GM21717 (cell line): ENCODE data around the gene CTSW.
A peak's percentile ranks its signal among the peaks of the same experiment; 100 is the strongest.
"Not testable (repeated sequence)": the region's sequence is repeated elsewhere in the genome, so short reads cannot be mapped to it uniquely, and the experiment has no call there.

Experiments used
- ATAC-seq: cut with Tn5 transposase; IDR thresholded peaks from one replicate; pipeline ENCODE4 v1.9.1; 2021; ENCODE audit warnings: mild to moderate bottlenecking, moderate library complexity; ENCODE audit not compliant: unreplicated experiment

The CTSW gene

GRCh38 chr11:65879617-65880016 is at the start of gene CTSW:
TSS of gene CTSW (plus strand) at chr11:65879837. CDS start at chr11:65879855, 18 bp downstream.
- no peak for ATAC-seq

DNA sequence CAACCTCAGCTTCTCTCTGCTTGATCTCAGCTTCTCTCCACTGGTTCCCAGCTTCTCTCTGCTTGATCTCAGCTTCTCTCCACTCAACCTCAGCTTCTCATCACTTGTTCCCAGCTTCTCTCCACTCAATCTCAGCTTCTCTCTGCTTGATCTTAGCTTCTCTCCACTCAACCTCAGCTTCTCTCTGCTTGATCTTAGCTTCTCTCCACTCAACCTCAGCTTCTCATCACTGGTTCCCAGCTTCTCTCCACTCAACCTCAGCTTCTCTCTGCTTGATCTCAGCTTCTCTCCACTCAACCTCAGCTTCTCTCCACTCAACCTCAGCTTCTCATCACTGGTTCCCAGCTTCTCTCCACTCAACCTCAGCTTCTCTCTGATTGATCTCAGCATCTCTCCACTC is 47.4 kb upstream of the CTSW start:
- ATAC-seq, result not testable (repeated sequence)

DNA sequence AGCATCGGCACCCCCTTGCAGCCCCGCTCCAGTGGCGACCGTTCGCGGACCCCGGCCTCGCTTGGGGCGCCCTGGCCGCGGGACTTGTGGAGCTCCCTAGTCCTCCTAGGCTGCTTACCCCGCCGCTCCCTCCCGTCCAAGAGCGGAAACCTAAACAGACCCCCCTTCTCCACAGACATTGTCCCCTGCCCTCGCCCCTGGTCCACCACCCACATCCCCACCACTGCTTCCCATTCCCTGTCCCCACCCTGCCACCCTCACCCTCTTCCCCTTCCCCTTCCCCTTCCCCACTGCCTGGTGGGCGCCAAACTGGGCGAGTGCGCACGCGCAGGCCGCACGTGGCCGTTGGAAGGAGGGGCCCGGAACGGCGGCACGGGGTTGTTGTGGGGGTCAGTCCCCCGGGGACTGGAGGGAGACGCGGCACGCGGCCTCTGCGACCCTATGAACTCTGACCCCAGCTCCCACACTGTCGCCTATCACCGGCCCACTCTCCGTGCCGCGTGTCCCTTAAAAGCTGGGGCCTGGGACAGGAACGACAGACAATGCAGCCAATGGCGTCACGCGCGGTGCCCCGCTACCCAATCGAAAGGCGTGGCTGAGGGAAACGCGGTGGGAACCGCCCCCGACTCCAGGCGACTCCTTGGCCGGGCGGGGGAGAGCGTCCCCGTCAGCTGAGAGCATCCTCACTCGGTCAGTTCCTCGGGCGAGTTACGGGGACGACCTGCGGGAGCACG is 46.2 kb upstream of the CTSW start, which contains the start of gene SNX32:
Gene SNX32, plus strand, starts transcription at position 667 of the 734 bp plus-strand sequence. CDS start 103 bp downstream, outside the sequence.
- peak; percentile 87 for ATAC-seq

GRCh38 chr11:65834202-65834601 is 45.4 kb upstream of the CTSW start:
- no peak for ATAC-seq

DNA sequence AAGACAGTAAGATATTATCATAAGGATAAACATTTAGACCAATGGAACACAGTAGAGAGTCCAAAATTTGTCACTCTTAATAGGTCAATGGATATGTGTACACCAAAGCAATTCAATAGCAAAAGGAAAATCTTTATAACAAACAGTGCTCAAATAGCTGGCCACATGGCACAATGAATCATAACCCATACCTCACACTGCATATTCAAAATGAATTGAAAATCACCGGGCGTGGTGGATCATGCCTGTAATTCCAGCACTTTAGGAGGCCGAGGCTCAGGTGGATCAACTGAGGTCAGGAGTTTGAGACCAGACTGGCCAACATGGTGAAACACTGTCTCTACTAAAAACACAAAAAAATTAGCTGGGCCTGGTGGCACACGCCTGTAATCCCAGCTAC is 37.5 kb upstream of the CTSW start:
- no peak for ATAC-seq

GRCh38 chr11:65843811-65844210 is 35.8 kb upstream of the CTSW start:
- no peak for ATAC-seq

DNA sequence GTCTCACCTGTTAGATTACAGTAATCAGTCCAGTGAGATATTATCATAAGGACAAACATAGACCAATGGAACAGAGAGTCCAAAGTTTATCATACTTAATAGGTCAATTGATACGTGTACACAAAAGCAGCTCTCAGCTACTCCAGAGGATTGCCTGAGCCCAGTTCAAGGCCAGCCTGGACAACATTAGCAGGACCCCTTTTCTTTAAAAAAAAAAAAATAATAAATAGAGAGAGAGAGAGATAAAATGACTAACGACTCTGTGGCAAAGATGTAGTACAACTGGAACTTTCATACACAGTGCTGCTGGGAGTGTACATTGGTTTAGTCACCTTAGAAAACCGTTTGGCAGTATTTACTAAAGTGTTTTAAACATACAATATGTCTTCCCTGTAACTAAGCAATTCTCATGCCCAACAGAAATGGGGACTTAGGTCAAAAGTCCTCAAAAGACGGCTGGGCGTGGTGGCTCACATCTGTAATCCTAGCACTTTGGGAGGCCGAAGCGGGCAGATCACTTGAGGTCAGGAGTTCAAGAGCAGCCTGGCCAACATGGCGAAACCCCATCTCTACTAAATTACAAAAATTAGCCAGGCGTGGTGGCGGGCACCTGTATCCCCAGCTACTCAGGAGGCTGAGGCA is 35.3 kb upstream of the CTSW start:
- ATAC-seq, result no peak

- no peak for ATAC-seq
These were observed 31.9 kb upstream of the CTSW start for GRCh38 chr11:65847746-65848145.

GRCh38 chr11:65848693-65849092 is 30.9 kb upstream of the CTSW start:
- not testable (repeated sequence) for ATAC-seq

DNA sequence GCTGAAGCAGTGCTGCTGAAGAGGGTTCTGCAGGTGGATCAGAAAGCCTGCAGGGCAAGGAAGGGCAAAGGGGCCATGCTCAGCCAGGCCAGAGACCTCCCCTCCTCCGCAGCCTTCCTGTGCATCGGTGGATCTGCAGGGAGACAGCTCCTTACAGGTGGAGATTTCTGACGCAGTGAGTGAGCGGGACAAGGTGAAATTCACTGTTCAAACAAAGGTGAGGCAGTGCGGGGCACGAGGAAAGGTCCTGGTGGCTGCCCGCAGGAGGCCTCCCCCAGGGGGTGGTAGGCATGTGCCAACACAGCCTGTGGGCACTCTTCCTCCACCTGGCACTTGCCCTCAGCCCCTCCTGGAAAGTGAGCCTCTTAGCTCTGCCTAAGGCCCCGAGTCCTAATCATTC is 30.3 kb upstream of the CTSW start:
- no peak for ATAC-seq

- no peak for ATAC-seq
These were observed 29.8 kb upstream of the CTSW start for GRCh38 chr11:65849771-65850216.

GRCh38 chr11:65850217-65851082 is 29.2 kb upstream of the CTSW start:
- no peak for ATAC-seq

- no peak for ATAC-seq
These were observed 28.5 kb upstream of the CTSW start for GRCh38 chr11:65851083-65851579.

GRCh38 chr11:65851811-65852507 is 27.7 kb upstream of the CTSW start:
- no peak for ATAC-seq

DNA sequence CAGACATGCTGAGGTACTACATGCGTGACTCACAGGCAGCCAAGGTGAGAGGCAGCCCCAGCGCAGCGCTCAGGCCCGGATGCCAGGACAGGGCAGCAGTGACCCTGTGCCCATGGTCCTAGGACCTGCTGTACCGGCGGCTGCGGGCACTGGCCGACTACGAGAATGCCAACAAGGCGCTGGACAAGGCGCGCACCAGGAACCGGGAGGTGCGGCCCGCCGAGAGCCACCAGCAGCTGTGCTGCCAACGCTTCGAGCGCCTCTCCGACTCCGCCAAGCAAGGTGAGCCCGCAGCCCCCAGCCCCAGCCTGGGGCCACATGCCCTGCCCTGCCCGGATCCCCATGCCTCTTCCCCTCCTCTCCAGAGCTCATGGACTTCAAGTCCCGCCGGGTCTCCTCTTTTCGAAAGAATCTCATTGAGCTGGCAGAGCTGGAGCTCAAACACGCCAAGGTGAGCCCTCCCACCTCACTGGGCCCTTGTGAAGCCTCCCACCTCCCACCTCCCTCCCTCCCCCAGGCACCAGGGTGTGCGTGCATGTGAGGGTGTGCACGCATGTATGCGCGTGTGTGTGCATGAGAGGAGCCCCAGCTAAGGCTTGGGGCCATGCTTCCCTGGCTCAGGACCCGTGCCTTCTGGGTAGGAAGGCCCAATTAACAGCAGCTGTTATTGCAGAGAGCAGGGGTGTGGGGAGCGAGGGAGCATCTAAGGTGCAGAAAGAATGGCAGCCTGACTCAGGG is 27.0 kb upstream of the CTSW start:
- ATAC-seq, result no peak

- no peak for ATAC-seq
These were observed 26.2 kb upstream of the CTSW start for GRCh38 chr11:65853246-65853979.

- no peak for ATAC-seq
These were observed 25.5 kb upstream of the CTSW start for GRCh38 chr11:65854161-65854592.

GRCh38 chr11:65854852-65855837 is 24.5 kb upstream of the CTSW start:
- ATAC-seq, result no peak
